Gastroesophageal sphincter (tissue), 4 donors: Measurements from ENCODE around the gene CLEC5A. TPM values are rescaled to one million over a fixed set of nuclear protein-coding genes. Genes with fewer than 3 reads are reported as not detected.
A peak's percentile ranks its signal among the peaks of the same experiment; 100 is the strongest.

Experiments used
- ATAC-seq: fragments of 150-250 bp; one replicate; pipeline ENCODE4 v1.9.1; 2016; ENCODE audit warnings: mild to moderate bottlenecking, moderate library complexity
- H3K27ac ChIP-seq, 4 donors: fragments of 200-600 bp; sonication (generic) in 3 of 4; 1 replicate in 3 of 4; 2 replicates in 1 of 4; pipeline ENCODE4 v1.5.1; 2016 to 2019
- H3K27me3 ChIP-seq: fragments of 200-600 bp; sonication (generic); one replicate; pipeline ENCODE4 v1.5.1; 2019
- H3K36me3 ChIP-seq, 2 donors: fragments of 200-600 bp; sonication (generic); one replicate each; pipeline ENCODE4 v1.5.1; 2019; ENCODE audit warnings: control low read depth in 1 of 2
- H3K4me1 ChIP-seq, 3 donors: fragments of 200-600 bp; sonication (generic); 1 replicate in 2 of 3; 2 replicates in 1 of 3; pipeline ENCODE4 v1.5.1; 2016 to 2019; ENCODE audit warnings: control low read depth in 2 of 3
- H3K4me3 ChIP-seq, 2 donors: fragments of 200-600 bp; sonication (generic); one replicate each; pipeline ENCODE4 v1.5.1; 2019; ENCODE audit warnings: mild to moderate bottlenecking in 1 of 2, moderate library complexity in 1 of 2
- H3K9me3 ChIP-seq, 3 donors: fragments of 200-600 bp; sonication (generic); one replicate each; pipeline ENCODE4 v1.5.1; 2017 to 2019; ENCODE audit warnings: control low read depth in 2 of 3
- CTCF ChIP-seq, 4 experiments: fragments of 200-600 bp in 2 of 4; fragments of 450-650 bp in 2 of 4; sonication (generic) in 1 of 4; IDR thresholded peaks; one replicate each; pipeline ENCODE4 v1.5.1; 2017 to 2019; ENCODE audit warnings: antibody characterized with exemption in 4 of 4, mild to moderate bottlenecking in 2 of 4, moderate library complexity in 2 of 4
- EP300 ChIP-seq: sonication (generic); formaldehyde crosslinking; IDR thresholded peaks from one replicate; pipeline ENCODE4 v1.6.1; 2017; ENCODE audit warnings: antibody characterized with exemption, mild to moderate bottlenecking
- POLR2A ChIP-seq, 2 donors: fragments of 450-650 bp; IDR thresholded peaks; one replicate each; pipeline ENCODE4 v1.6.1; 2017; ENCODE audit warnings: antibody characterized with exemption in 2 of 2, mild to moderate bottlenecking in 2 of 2, moderate library complexity in 1 of 2
- POLR2AphosphoS5 ChIP-seq: sonication (generic); formaldehyde crosslinking; IDR thresholded peaks from one replicate; pipeline ENCODE4 v1.6.1; 2017; ENCODE audit warnings: antibody characterized with exemption
- WGBS, 2 donors: methylation state at CpG; one replicate each; pipeline ENCODE4 v1.1.5; 2018; ENCODE audit warnings: low coverage in 1 of 2; 5-methylcytosine and 5-hydroxymethylcytosine counted together
- total RNA-seq, 4 donors: library from RNA; depleted of rRNA; stranded (reverse); fragments of >200 nt; gene quantifications; one replicate each; pipeline ENCODE4 v1.1.0, GENCODE V29; 2016

Gene CLEC5A
- total RNA-seq, 4 donors from 2014 or later: 0.12 to 0.15 (median 0.13) TPM; not detected in 1

- 45 to 61% methylated on average over 9 to 10 of the region's 11 CpGs for WGBS, 2 donors
- no peak for TF ChIP-seq POLR2A (IDR thresholded peaks at IDR 0.05)
- no peak for TF ChIP-seq EP300
- no peak for TF ChIP-seq POLR2AphosphoS5
- no peak for TF ChIP-seq CTCF (IDR thresholded peaks at IDR 0.05)
- Histone ChIP-seq H3K4me1 (no peaks in the 10 kb centered on the region), H3K36me3 (no peaks in the 10 kb centered on the region), H3K27ac (no peak overlapping the region), H3K27me3 (no peaks in the 10 kb centered on the region), H3K9me3 (no peaks in the 10 kb centered on the region), H3K4me3 (no peak overlapping the region)
- no peak for ATAC-seq
These were observed 29.9 kb upstream of the CLEC5A start for GRCh38 chr7:141976524-141977245.

- WGBS, 2 donors: 10 to 31% methylated on average over 8 to 14 of the region's 21 CpGs
- Histone ChIP-seq H3K27ac (no peak overlapping the region), H3K27me3 (no peaks in the 10 kb centered on the region)
These were observed 29.2 kb upstream of the CLEC5A start for GRCh38 chr7:141975806-141976523.

GRCh38 chr7:141974831-141975230 is 28.1 kb upstream of the CLEC5A start:
- 45 to 75% methylated on average over 2 of the region's 2 CpGs for WGBS, 2 donors
- H3K27me3 ChIP-seq: no peaks in the 10 kb centered on the region
- no peaks in the 10 kb centered on the region for H3K4me1 ChIP-seq
- no peak for ATAC-seq
- no peak overlapping the region for H3K4me3 ChIP-seq
- no peaks in the 10 kb centered on the region for H3K36me3 ChIP-seq
- TF ChIP-seq CTCF (IDR thresholded peaks at IDR 0.05): no peak
- TF ChIP-seq POLR2A (IDR thresholded peaks at IDR 0.05): no peak
- TF ChIP-seq EP300: no peak
- no peak for TF ChIP-seq POLR2AphosphoS5
- no peaks in the 10 kb centered on the region for H3K9me3 ChIP-seq
- no peak overlapping the region for H3K27ac ChIP-seq

More at GRCh38 chr7:141975806-141976523, 29.2 kb upstream of the CLEC5A start:
- H3K9me3 ChIP-seq: no peaks in the 10 kb centered on the region
- H3K4me3 ChIP-seq: peak overlapping the region in 1 of 2 donors; percentile 3
- ATAC-seq: no peak
- no peaks in the 10 kb centered on the region for H3K36me3 ChIP-seq
- no peaks in the 10 kb centered on the region for H3K4me1 ChIP-seq
- TF ChIP-seq CTCF (IDR thresholded peaks at IDR 0.05) (peak in 1 of 4 experiments; percentile 54), POLR2A (IDR thresholded peaks at IDR 0.05) (no peak)

- ATAC-seq: no peak
These were observed 26.9 kb upstream of the CLEC5A start, which contains the start of gene TAS2R38 for GRCh38 chr7:141973673-141974072. Gene TAS2R38, minus strand, starts transcription at chr7:141973773. Its CDS starts 84 bp downstream, at chr7:141973689.

More at GRCh38 chr7:141973673-141974072, 26.9 kb upstream of the CLEC5A start, which contains the start of gene TAS2R38:
- H3K27ac ChIP-seq: no peak within 1 kb of the TSS
- no peaks in the 10 kb centered on the region for H3K9me3 ChIP-seq
- H3K27me3 ChIP-seq: no peaks in the 10 kb centered on the region
- no peak within 1 kb of the TSS for H3K4me3 ChIP-seq
- WGBS, 2 donors: 72 to 77% methylated on average over 4 to 7 of the region's 7 CpGs
- H3K4me1 ChIP-seq: no peaks in the 10 kb centered on the region
- no peaks in the 10 kb centered on the region for H3K36me3 ChIP-seq
- TF ChIP-seq EP300 (no peak), POLR2A (IDR thresholded peaks at IDR 0.05) (no peak), POLR2AphosphoS5 (no peak), CTCF (IDR thresholded peaks at IDR 0.05) (no peak)
